K562 (cell line): ENCODE results near the gene CD1D. TPM values are rescaled to one million over a fixed set of nuclear protein-coding genes. Genes with fewer than 3 reads are reported as not detected.

Experiments
- ATF1 ChIP-seq, 2 experiments: fragments of 450-650 bp in 1 of 2; IDR thresholded peaks; 2 replicates each; pipeline ENCODE4 v1.6.1; 2016; ENCODE audit warnings: missing compliant biosample characterization in 1 of 2, missing genetic modification characterization in 1 of 2
- BRCA1 ChIP-seq, 2 experiments: fragments of 450-650 bp in 1 of 2; sonication (generic) in 1 of 2; formaldehyde crosslinking in 1 of 2; IDR thresholded peaks; 2 replicates each; pipeline versions ENCODE4 v1.5.0 to v1.6.1; 2017 to 2020; ENCODE audit warnings: mild to moderate bottlenecking in 1 of 2, missing genetic modification reagents in 1 of 2
- CHD1 ChIP-seq: fragments of 200-600 bp; sonication (generic); IDR thresholded peaks from one replicate; pipeline ENCODE4 v1.6.1; 2012; ENCODE audit warnings: mild to moderate bottlenecking, moderate library complexity, low read length, inconsistent platforms
- MYC ChIP-seq, 2 experiments: fragments of 250-450 bp in 1 of 2; sonication (Bioruptor Pico) in 1 of 2; IDR thresholded peaks; 2 replicates each; pipeline versions ENCODE4 v1.5.1 to v1.6.1; 2012 to 2021; ENCODE audit warnings: low read depth in 2 of 2, borderline replicate concordance in 1 of 2, improper control_type of control experiment in 1 of 2, low read length in 1 of 2, mild to moderate bottlenecking in 1 of 2, moderate library complexity in 1 of 2
- NR2C2 ChIP-seq, 2 experiments: fragments of 200-800 bp in 1 of 2; sonication (Bioruptor generic) in 1 of 2; sonication (generic) in 1 of 2; formaldehyde crosslinking in 1 of 2; IDR thresholded peaks; 2 replicates each; pipeline versions ENCODE4 v1.6.1 to v1.8.0; 2016 to 2022; ENCODE audit warnings: mild to moderate bottlenecking in 1 of 2, missing compliant biosample characterization in 1 of 2, missing genetic modification characterization in 1 of 2, missing genetic modification reagents in 1 of 2
- PHF8 ChIP-seq: fragments of 200-600 bp; sonication (generic); IDR thresholded peaks from 2 replicates; pipeline ENCODE4 v1.6.1; 2012; ENCODE audit warnings: mixed run types, mild to moderate bottlenecking, inconsistent platforms, low read length, moderate library complexity, borderline replicate concordance
- RBFOX2 ChIP-seq: fragments of 200-400 bp; formaldehyde crosslinking; IDR thresholded peaks from 2 replicates; pipeline ENCODE4 v1.6.1; 2017; ENCODE audit warnings: low read depth, mild to moderate bottlenecking, low read length, moderate library complexity
- RCOR1 ChIP-seq, 2 experiments: IDR thresholded peaks; 2 replicates each; pipeline ENCODE4 v1.6.1; 2012; ENCODE audit warnings: low read depth in 2 of 2, low read length in 2 of 2, borderline replicate concordance in 1 of 2, improper control_type of control experiment in 1 of 2
- SMAD4 ChIP-seq: fragments of 250-450 bp; sonication (Bioruptor Pico); conservative IDR thresholded peaks from 2 replicates; pipeline ENCODE4 v1.8.0; 2021; ENCODE audit warnings: inconsistent platforms, mild to moderate bottlenecking, moderate library complexity
- SNIP1 ChIP-seq: fragments of 450-650 bp; IDR thresholded peaks from 2 replicates; pipeline ENCODE4 v1.7.1; 2017; ENCODE audit warnings: low read depth, mild to moderate bottlenecking
- SREBF1 ChIP-seq: fragments of 150-350 bp; IDR thresholded peaks from 2 replicates; pipeline ENCODE4 v1.6.1; 2014; ENCODE audit warnings: antibody characterized with exemption, low read depth, low read length, borderline replicate concordance
- STAT5A ChIP-seq: IDR thresholded peaks from 2 replicates; pipeline ENCODE4 v1.6.1; 2012; ENCODE audit warnings: low read length, inconsistent platforms, borderline replicate concordance
- TGIF2 ChIP-seq: sonication (generic); formaldehyde crosslinking; IDR thresholded peaks from 2 replicates; pipeline ENCODE4 v1.8.1; 2022; ENCODE audit warnings: mild to moderate bottlenecking, missing genetic modification reagents, moderate library complexity
- USF2 ChIP-seq: sonication (generic); formaldehyde crosslinking; IDR thresholded peaks from 2 replicates; pipeline ENCODE4 v1.5.0; 2020; ENCODE audit warnings: missing genetic modification reagents
- ZBTB26 ChIP-seq: fragments of 450-650 bp; formaldehyde crosslinking; IDR thresholded peaks from 2 replicates; pipeline ENCODE4 v1.4.0; 2022; ENCODE audit warnings: missing genetic modification characterization
- ZNF707 ChIP-seq: fragments of 250-450 bp; sonication (Bioruptor Pico); conservative IDR thresholded peaks from 2 replicates; pipeline ENCODE4 v1.8.0; 2022; ENCODE audit warnings: inconsistent platforms, mild to moderate bottlenecking, moderate library complexity
- ZSCAN32 ChIP-seq: fragments of 450-650 bp; formaldehyde crosslinking; IDR thresholded peaks from 2 replicates; pipeline ENCODE4 v1.4.0; 2020; ENCODE audit warnings: mild to moderate bottlenecking, moderate library complexity
- polyA plus RNA-seq, 8 experiments: library from polyadenylated mRNA; depleted of rRNA in 4 of 8; stranded (reverse) in 5 of 8; unstranded in 3 of 8; fragments of >200 nt; fragmentation: Nextera tagmentation in 2 of 8; fragmentation: Illumina TruSeq in 1 of 8; extraction: Ambion mirVana in 2 of 8; extraction: Trizol in 1 of 8; gene quantifications; 2 replicates each; pipeline versions ENCODE4 v1.2.1 to v1.2.3, GENCODE V29; 2011 to 2014; ENCODE audit warnings: inconsistent platforms in 1 of 8, missing spikeins in 1 of 8
- total RNA-seq, 7 experiments: library from RNA; depleted of rRNA in 6 of 7; stranded (reverse); fragments of >200 nt in 6 of 7; fragmentation: Illumina TruSeq in 2 of 7; extraction: Trizol in 2 of 7; gene quantifications; 2 replicates each; pipeline versions ENCODE4 v1.2.1 to v1.2.3, GENCODE V29; 2011 to 2021; ENCODE audit warnings: low replicate concordance in 1 of 7
- TF ChIP-seq, protein P1 (sequence below), 2 experiments: fragments of 450-650 bp in 1 of 2; sonication (generic) in 1 of 2; formaldehyde crosslinking in 1 of 2; IDR thresholded peaks in 1 of 2; conservative IDR thresholded peaks in 1 of 2; 2 replicates each; pipeline versions ENCODE4 v1.6.1 to v1.8.1; 2016 to 2023; ENCODE audit warnings: mild to moderate bottlenecking in 2 of 2, moderate library complexity in 2 of 2, inconsistent platforms in 1 of 2, missing genetic modification reagents in 1 of 2
- TF ChIP-seq, protein P2 (sequence below): fragments of 200-800 bp; sonication (Bioruptor generic); IDR thresholded peaks from 2 replicates; pipeline ENCODE4 v1.6.1; 2017; ENCODE audit warnings: missing genetic modification characterization, missing compliant biosample characterization

CD1D gene
- total and polyA plus RNA-seq, 9 of the 15 experiments (the other 6 are each of a cell fraction or from before 2014, with no cell fraction given): 0.03 TPM; not detected in 8

DNA sequence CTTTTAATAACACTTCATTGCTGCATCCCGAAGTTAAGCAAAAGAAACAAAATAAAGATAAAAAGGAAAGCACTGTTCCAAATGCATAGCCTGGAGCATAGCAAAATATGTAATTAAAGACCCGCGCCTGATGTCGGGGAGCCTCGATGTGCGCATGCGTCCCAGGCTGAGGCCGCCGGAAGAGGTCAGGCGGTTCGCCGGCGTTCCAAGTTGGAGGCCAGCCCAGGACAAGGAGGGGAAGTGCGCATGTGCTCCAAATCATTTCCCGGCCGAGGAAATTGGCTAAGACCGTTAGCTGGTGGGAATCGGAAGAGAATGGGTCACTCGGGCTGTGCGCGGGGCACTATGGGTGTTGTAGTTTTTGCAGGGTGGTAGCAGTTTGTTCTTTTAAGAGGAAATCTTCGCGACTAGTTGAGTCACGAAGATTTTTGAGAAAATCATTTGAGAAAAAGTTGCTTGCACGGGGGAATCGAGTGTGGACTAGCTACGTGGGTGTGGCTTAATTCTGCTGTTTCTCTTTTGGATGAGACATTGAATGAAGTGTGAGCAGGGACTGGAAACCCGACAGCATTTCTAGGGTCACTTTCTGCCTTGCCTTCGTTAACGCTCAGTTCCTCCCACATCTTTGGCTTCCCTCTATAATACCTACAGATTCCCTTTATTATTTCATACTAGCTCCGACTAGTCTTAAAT lies 31.0 kb upstream of the CD1D start (continued):
- TF ChIP-seq, protein P1, sequence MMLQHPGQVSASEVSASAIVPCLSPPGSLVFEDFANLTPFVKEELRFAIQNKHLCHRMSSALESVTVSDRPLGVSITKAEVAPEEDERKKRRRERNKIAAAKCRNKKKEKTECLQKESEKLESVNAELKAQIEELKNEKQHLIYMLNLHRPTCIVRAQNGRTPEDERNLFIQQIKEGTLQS (IDR thresholded peaks at IDR 0.05): no peak
- TF ChIP-seq, protein P1 (CRISPR knock-in tag; conservative IDR thresholded peaks at IDR 0.05): no peak; the same call in 1 of the 2 replicates
- TF ChIP-seq RCOR1 (IDR thresholded peaks at IDR 0.05; ENCODE audit: borderline replicate concordance in 1 of 2, low read depth in 2 of 2, low read length in 2 of 2) (peak in 1 of 2 experiments; percentile 30; a peak in 1 of 4 replicates), ZSCAN32 (no peak), SMAD4 (no peak), ZBTB26 (CRISPR knock-in tag) (no peak), TGIF2 (CRISPR knock-in tag) (no peak), BRCA1 (IDR thresholded peaks at IDR 0.05) (no peak), BRCA1 (CRISPR knock-in tag; IDR thresholded peaks at IDR 0.05) (no peak), PHF8 (peak; percentile 13; the same call in 1 of the 2 replicates), CHD1 (no peak), ATF1 (CRISPR knock-in tag; IDR thresholded peaks at IDR 0.05) (no peak), ATF1 (tag; IDR thresholded peaks at IDR 0.05) (peak; percentile 57), STAT5A (no peak), RBFOX2 (peak; percentile 36; the same call in 1 of the 2 replicates), SREBF1 (peak; percentile 60; the same call in 1 of the 2 replicates), ZNF707 (CRISPR knock-in tag) (no peak), NR2C2 (CRISPR knock-in tag; IDR thresholded peaks at IDR 0.05) (no peak), NR2C2 (tag; IDR thresholded peaks at IDR 0.05) (peak; percentile 96), SNIP1 (no peak), MYC (IDR thresholded peaks at IDR 0.05; ENCODE audit: low read depth, low read length) (peak; percentile 66), MYC (CRISPR knock-in tag; IDR thresholded peaks at IDR 0.05; ENCODE audit: borderline replicate concordance, low read depth) (no peak), USF2 (no peak)
- TF ChIP-seq, protein P2, sequence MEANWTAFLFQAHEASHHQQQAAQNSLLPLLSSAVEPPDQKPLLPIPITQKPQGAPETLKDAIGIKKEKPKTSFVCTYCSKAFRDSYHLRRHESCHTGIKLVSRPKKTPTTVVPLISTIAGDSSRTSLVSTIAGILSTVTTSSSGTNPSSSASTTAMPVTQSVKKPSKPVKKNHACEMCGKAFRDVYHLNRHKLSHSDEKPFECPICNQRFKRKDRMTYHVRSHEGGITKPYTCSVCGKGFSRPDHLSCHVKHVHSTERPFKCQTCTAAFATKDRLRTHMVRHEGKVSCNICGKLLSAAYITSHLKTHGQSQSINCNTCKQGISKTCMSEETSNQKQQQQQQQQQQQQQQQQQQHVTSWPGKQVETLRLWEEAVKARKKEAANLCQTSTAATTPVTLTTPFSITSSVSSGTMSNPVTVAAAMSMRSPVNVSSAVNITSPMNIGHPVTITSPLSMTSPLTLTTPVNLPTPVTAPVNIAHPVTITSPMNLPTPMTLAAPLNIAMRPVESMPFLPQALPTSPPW: peak; percentile 32; the same call in 1 of the 2 replicates
